Tibial nerve (tissue), 4 donors: ENCODE results near the gene NFIB.

Source experiments
- CTCF ChIP-seq, 5 experiments: fragments of 200-600 bp in 3 of 5; fragments of 450-650 bp in 2 of 5; sonication (generic) in 3 of 5; IDR thresholded peaks; one replicate each; pipeline ENCODE4 v1.5.1; 2016 to 2019; ENCODE audit warnings: antibody characterized with exemption in 5 of 5, mild to moderate bottlenecking in 3 of 5, moderate library complexity in 2 of 5
- EP300 ChIP-seq, 2 donors: sonication (generic); formaldehyde crosslinking; IDR thresholded peaks; one replicate each; pipeline ENCODE4 v1.6.1; 2017; ENCODE audit warnings: antibody characterized with exemption in 2 of 2, mild to moderate bottlenecking in 1 of 2
- POLR2A ChIP-seq, 2 donors: fragments of 450-650 bp; IDR thresholded peaks; one replicate each; pipeline ENCODE4 v1.6.1; 2017; ENCODE audit warnings: antibody characterized with exemption in 2 of 2, mild to moderate bottlenecking in 2 of 2, moderate library complexity in 2 of 2

- TF ChIP-seq EP300 (IDR thresholded peaks at IDR 0.05) (no peak), CTCF (IDR thresholded peaks at IDR 0.05) (no peak), POLR2A (IDR thresholded peaks at IDR 0.05) (no peak)
Observed at GRCh38 chr9:14112226-14112625, 201.7 kb downstream of the NFIB start.
